Stimulated activated CD8-positive, alpha-beta memory T cell treated with anti-CD3 and anti-CD28 coated beads, Interleukin-4, amount 100 ng/mL, for 4 hours (primary cell): Measurements from ENCODE around the gene CSNK1D.
"Not testable (repeated sequence)": the region's sequence is repeated elsewhere in the genome, so short reads cannot be mapped to it uniquely, and the experiment has no call there.

Experiments
- DNase-seq, 2 donors: peaks; one replicate each; pipeline ENCODE4 v3.0.0-alpha.2; 2020; ENCODE audit warnings: low read depth in 2 of 2, low spot score in 1 of 2

CSNK1D gene

GRCh38 chr17:82275326-82275725, 1.8 kb upstream of the CSNK1D start:
- no peak for DNase-seq

- no peak for DNase-seq
Measured at GRCh38 chr17:82274134-82275020, 877 bp upstream of the CSNK1D start.

GRCh38 chr17:82272495-82273326, 789 bp downstream of the CSNK1D start:
- peak in 1 of 2 donors; percentile 11 for DNase-seq

- DNase-seq = no peak
Measured at GRCh38 chr17:82271401-82271800, 2.1 kb downstream of the CSNK1D start.

- no peak for DNase-seq
Measured at GRCh38 chr17:82270651-82271050, 2.8 kb downstream of the CSNK1D start.

GRCh38 chr17:82269882-82270500, 3.5 kb downstream of the CSNK1D start:
- DNase-seq = no peak

- no peak for DNase-seq
Measured at GRCh38 chr17:82269138-82269881, 4.2 kb downstream of the CSNK1D start.

- DNase-seq = peak in 1 of 2 donors; percentile 41
Measured at GRCh38 chr17:82267575-82268379, 5.7 kb downstream of the CSNK1D start.

GRCh38 chr17:82266142-82266541, 7.4 kb downstream of the CSNK1D start:
- DNase-seq = no peak

GRCh38 chr17:82263641-82264040, 9.9 kb downstream of the CSNK1D start:
- no peak for DNase-seq

GRCh38 chr17:82262344-82262743, 11.2 kb downstream of the CSNK1D start:
- DNase-seq = no peak

GRCh38 chr17:82259972-82260961, 13.2 kb downstream of the CSNK1D start:
- DNase-seq = not testable (repeated sequence)

GRCh38 chr17:82258555-82258954, 14.9 kb downstream of the CSNK1D start:
- no peak for DNase-seq

- DNase-seq = peak; percentile 47 to 51
Measured at GRCh38 chr17:82257473-82257872, 16.0 kb downstream of the CSNK1D start.

GRCh38 chr17:82256242-82256885, 17.1 kb downstream of the CSNK1D start:
- DNase-seq = no peak

- no peak for DNase-seq
Measured at GRCh38 chr17:82255402-82255972, 18.0 kb downstream of the CSNK1D start.

- not testable (repeated sequence) for DNase-seq
Measured at GRCh38 chr17:82254746-82255145, 18.8 kb downstream of the CSNK1D start.

GRCh38 chr17:82254096-82254495, 19.4 kb downstream of the CSNK1D start:
- DNase-seq = not testable (repeated sequence)
